SK-N-SH (cell line): Measurements from ENCODE around the gene PAX9. TPM values are rescaled to one million over a fixed set of nuclear protein-coding genes. Genes with fewer than 3 reads are reported as not detected.

Experiments used
- CTCF ChIA-PET: fragments of 300-600, 350-600 bp; formaldehyde crosslinking; extraction: SDS; loops from one replicate; lab custom pipeline; 2021; lab: Yijun Ruan, JAX
- POLR2A ChIA-PET: fragments of 350-600 bp; sonication (Branson Sonifier 250); formaldehyde crosslinking; extraction: SDS; loops from one replicate; lab custom pipeline; 2020; ENCODE audit warnings: antibody characterized with exemption, inconsistent platforms; lab: Yijun Ruan, JAX
- DNase-seq: peaks from one replicate; pipeline ENCODE4 v3.0.0; 2012
- H2AFZ ChIP-seq: fragments of 200-600 bp; sonication (generic); 2 replicates; pipeline ENCODE4 v1.8.1; 2016; ENCODE audit warnings: antibody characterized with exemption, mild to moderate bottlenecking, low read depth
- H3F3A ChIP-seq: fragments of 200-600 bp; sonication (generic); replicated peaks from 2 replicates; pipeline ENCODE3; 2016; ENCODE audit warnings: antibody characterized with exemption, mild to moderate bottlenecking; ENCODE audit not compliant: insufficient read depth
- H3K27ac ChIP-seq, 2 experiments: fragments of 200-500 bp in 1 of 2; fragments of 200-600 bp in 1 of 2; sonication (Bioruptor generic) in 1 of 2; sonication (generic), shearing (Covaris generic) in 1 of 2; 2 replicates each; pipeline versions ENCODE4 v1.5.1 to v1.6.1; 2014 to 2016; ENCODE audit warnings: low read depth in 2 of 2, inconsistent platforms in 1 of 2, low read length in 1 of 2, mild to moderate bottlenecking in 1 of 2, mixed read lengths in 1 of 2
- H3K27me3 ChIP-seq: fragments of 200-600 bp; sonication (generic), shearing (Covaris generic); 2 replicates; pipeline ENCODE4 v1.6.1; 2016; ENCODE audit warnings: mixed run types; ENCODE audit not compliant: insufficient read depth
- H3K36me3 ChIP-seq, 2 experiments: fragments of 200-500 bp in 1 of 2; fragments of 200-600 bp in 1 of 2; sonication (Bioruptor generic) in 1 of 2; sonication (generic) in 1 of 2; replicated peaks in 1 of 2; 2 replicates each; pipeline versions ENCODE3 to v1.5.1; 2014 to 2016; ENCODE audit warnings: low read length in 1 of 2, mild to moderate bottlenecking in 1 of 2; ENCODE audit not compliant: insufficient read depth in 2 of 2, control insufficient read depth in 1 of 2
- H3K4me1 ChIP-seq, 2 experiments: fragments of 200-500 bp in 1 of 2; fragments of 200-600 bp in 1 of 2; sonication (Bioruptor generic) in 1 of 2; sonication (generic), shearing (Covaris generic) in 1 of 2; 2 replicates each; pipeline versions ENCODE4 v1.5.1 to v1.6.1; 2014 to 2016; ENCODE audit warnings: low read depth in 1 of 2, low read length in 1 of 2, mixed run types in 1 of 2; ENCODE audit not compliant: insufficient read depth in 2 of 2, control insufficient read depth in 1 of 2
- H3K4me2 ChIP-seq: fragments of 200-600 bp; sonication (generic), shearing (Covaris generic); 2 replicates; pipeline ENCODE4 v1.6.1; 2017; ENCODE audit warnings: mixed run types
- H3K4me3 ChIP-seq, 2 experiments: fragments of 200-500 bp in 1 of 2; fragments of 200-600 bp in 1 of 2; sonication (Bioruptor generic) in 1 of 2; sonication (generic), shearing (Covaris generic) in 1 of 2; 2 replicates each; pipeline versions ENCODE4 v1.5.1 to v1.8.1; 2014 to 2016; ENCODE audit warnings: low read depth in 2 of 2, inconsistent platforms in 1 of 2, low read length in 1 of 2, mild to moderate bottlenecking in 1 of 2, mixed read lengths in 1 of 2, moderate library complexity in 1 of 2
- H3K79me2 ChIP-seq: fragments of 200-600 bp; sonication (generic); 2 replicates; pipeline ENCODE4 v1.8.1; 2017; ENCODE audit warnings: mild to moderate bottlenecking; ENCODE audit not compliant: insufficient read depth
- H3K9ac ChIP-seq: fragments of 200-600 bp; sonication (generic); 2 replicates; pipeline ENCODE4 v1.6.1; 2017; ENCODE audit warnings: mixed run types
- H3K9me2 ChIP-seq: fragments of 200-600 bp; sonication (generic); 2 replicates; pipeline ENCODE4 v1.6.1; 2017; ENCODE audit warnings: mixed run types
- H3K9me3 ChIP-seq: fragments of 200-600 bp; sonication (generic); 2 replicates; pipeline ENCODE4 v1.6.1; 2017; ENCODE audit warnings: mixed run types, mild to moderate bottlenecking, moderate library complexity
- H4K20me1 ChIP-seq: fragments of 200-600 bp; sonication (generic); 2 replicates; pipeline ENCODE4 v1.6.1; 2017; ENCODE audit warnings: mild to moderate bottlenecking, mixed run types; ENCODE audit not compliant: insufficient read depth
- CTCF ChIP-seq: fragments of 200-600 bp; sonication (generic); IDR thresholded peaks from 2 replicates; pipeline ENCODE4 v1.6.1; 2017; ENCODE audit warnings: antibody characterized with exemption, mild to moderate bottlenecking, moderate library complexity
- ELF1 ChIP-seq: IDR thresholded peaks from 2 replicates; pipeline ENCODE4 v1.4.0; 2012
- EZH2phosphoT487 ChIP-seq: fragments of 200-600 bp; sonication (generic); IDR thresholded peaks from 2 replicates; pipeline ENCODE4 v1.6.1; 2017; ENCODE audit warnings: low read depth, mixed run types, mild to moderate bottlenecking, antibody characterized with exemption, moderate library complexity, borderline replicate concordance
- FOSL2 ChIP-seq: IDR thresholded peaks from 2 replicates; pipeline ENCODE4 v1.4.0; 2012; ENCODE audit warnings: low read depth, mild to moderate bottlenecking, moderate library complexity, borderline replicate concordance
- FOXJ3 ChIP-seq: sonication (generic); formaldehyde crosslinking; IDR thresholded peaks from 2 replicates; pipeline ENCODE4 v1.5.1; 2020; ENCODE audit warnings: mild to moderate bottlenecking, missing genetic modification reagents
- GABPA ChIP-seq: IDR thresholded peaks from 2 replicates; pipeline ENCODE4 v1.4.0; 2012; ENCODE audit warnings: low read depth, mild to moderate bottlenecking
- GATA2 ChIP-seq: sonication (generic); formaldehyde crosslinking; IDR thresholded peaks from 2 replicates; pipeline ENCODE4 v1.5.0; 2020; ENCODE audit warnings: mild to moderate bottlenecking, missing genetic modification reagents
- MEF2A ChIP-seq: IDR thresholded peaks from 2 replicates; pipeline ENCODE4 v1.4.0; 2012; ENCODE audit warnings: low read depth, borderline replicate concordance
- NFIC ChIP-seq: IDR thresholded peaks from 2 replicates; pipeline ENCODE4 v1.4.0; 2012; ENCODE audit warnings: borderline replicate concordance
- POLR2AphosphoS5 ChIP-seq: IDR thresholded peaks from 2 replicates; pipeline ENCODE4 v1.6.1; 2012; ENCODE audit warnings: low read depth, low read length
- RAD21 ChIP-seq: IDR thresholded peaks from 2 replicates; pipeline ENCODE4 v1.6.1; 2012; ENCODE audit warnings: mild to moderate bottlenecking, low read length
- RCOR1 ChIP-seq: fragments of 150-350 bp; IDR thresholded peaks from 2 replicates; pipeline ENCODE4 v1.6.1; 2017; ENCODE audit warnings: antibody characterized with exemption, low read length
- RFX5 ChIP-seq: IDR thresholded peaks from 2 replicates; pipeline ENCODE4 v1.6.1; 2012; ENCODE audit warnings: mild to moderate bottlenecking, improper control_type of control experiment, low read length
- SIN3A ChIP-seq: IDR thresholded peaks from 2 replicates; pipeline ENCODE4 v1.6.1; 2012; ENCODE audit warnings: low read depth, mild to moderate bottlenecking, low read length, moderate library complexity, borderline replicate concordance
- SMC3 ChIP-seq: IDR thresholded peaks from 2 replicates; pipeline ENCODE4 v1.6.1; 2012; ENCODE audit warnings: low read depth, low read length, improper control_type of control experiment
- USF1 ChIP-seq: IDR thresholded peaks from 2 replicates; pipeline ENCODE4 v1.4.0; 2012; ENCODE audit warnings: low read depth, borderline replicate concordance
- USF2 ChIP-seq: fragments of 150-350 bp; IDR thresholded peaks from 2 replicates; pipeline ENCODE4 v1.6.1; 2017; ENCODE audit warnings: antibody characterized with exemption, low read length, low read depth, borderline replicate concordance
- YY1 ChIP-seq: IDR thresholded peaks from 2 replicates; pipeline ENCODE4 v1.4.0; 2012; ENCODE audit warnings: low read depth, mild to moderate bottlenecking
- WGBS: methylation state at CpG from one replicate; pipeline ENCODE4 v1.1.6; 2017; ENCODE audit warnings: low lambda C conversion rate; 5-methylcytosine and 5-hydroxymethylcytosine counted together
- polyA plus RNA-seq, 3 experiments: library from polyadenylated mRNA; depleted of rRNA; stranded (reverse); fragments of >200 nt; gene quantifications; 2 replicates each; pipeline ENCODE4 v1.2.3, GENCODE V29; 2012

PAX9 gene
- polyA plus RNA-seq, 1 of the 3 experiments (the other 2 are of a cell fraction), result not detected

- TF ChIP-seq SIN3A (no peak), RAD21 (peak; percentile 43), CTCF (peak; percentile 54), RCOR1 (no peak)
Measured at GRCh38 chr14:36647824-36648753, 13.6 kb upstream of the PAX9 start (continued).

GRCh38 chr14:36649872-36650650 is 11.6 kb upstream of the PAX9 start:
- CTCF ChIA-PET, result no interaction called here
- TF ChIP-seq USF2 (no peak), YY1 (no peak)
- no peak for DNase-seq
- Histone ChIP-seq H3K27me3 (peaks cover 81% of the 10 kb centered on the region), H3K9me3 (no peaks in the 10 kb centered on the region), H2AFZ (no peak overlapping the region), H3K4me3 (no peak overlapping the region), H3K27ac (no peak overlapping the region), H3K9ac (no peak overlapping the region), H3K36me3 (no peaks in the 10 kb centered on the region), H3K9me2 (no peaks in the 10 kb centered on the region), H4K20me1 (no peaks in the 10 kb centered on the region), H3F3A (no peaks in the 10 kb centered on the region), H3K4me1 (no peaks in the 10 kb centered on the region), H3K79me2 (no peaks in the 10 kb centered on the region), H3K4me2 (no peak overlapping the region)
- WGBS, result 12% methylated on average over 4 of the region's 4 CpGs
- POLR2A ChIA-PET, result no interaction called here

- Histone ChIP-seq H3K9me2 (no peaks in the 10 kb centered on the region), H2AFZ (no peak overlapping the region), H3K36me3 (no peaks in the 10 kb centered on the region), H3K4me2 (no peak overlapping the region), H3K79me2 (no peaks in the 10 kb centered on the region), H3K9me3 (no peaks in the 10 kb centered on the region), H3K27ac (no peak overlapping the region), H3K4me1 (no peaks in the 10 kb centered on the region; a peak in 1 of 4 replicates), H3K9ac (no peak overlapping the region), H3K4me3 (no peak overlapping the region), H4K20me1 (no peaks in the 10 kb centered on the region), H3K27me3 (peaks cover 87% of the 10 kb centered on the region), H3F3A (no peaks in the 10 kb centered on the region)
- DNase-seq, result no peak
- POLR2A ChIA-PET, result no interaction called here
- CTCF ChIA-PET, result no interaction called here
- TF ChIP-seq EZH2phosphoT487, result no peak
- TF ChIP-seq SIN3A, result no peak
- no peak for TF ChIP-seq POLR2AphosphoS5
- no peak for TF ChIP-seq GATA2 (CRISPR knock-in tag)
- no peak for TF ChIP-seq RFX5
- no peak for TF ChIP-seq SMC3
- no peak for TF ChIP-seq NFIC
- TF ChIP-seq ELF1, result no peak
- no peak for TF ChIP-seq GABPA
- TF ChIP-seq FOSL2, result no peak
- no peak for TF ChIP-seq MEF2A
- no peak for TF ChIP-seq FOXJ3 (CRISPR knock-in tag)
- TF ChIP-seq USF1, result no peak
Measured at GRCh38 chr14:36652542-36653201, 9.0 kb upstream of the PAX9 start.
